HG02852 (cell line): ENCODE data around the gene C2orf68.
"Not testable (repeated sequence)": the region's sequence is repeated elsewhere in the genome, so short reads cannot be mapped to it uniquely, and the experiment has no call there.

Source experiments
- ATAC-seq: cut with Tn5 transposase; IDR thresholded peaks from one replicate; pipeline ENCODE4 v1.9.1; 2021; ENCODE audit warnings: mild to moderate bottlenecking, moderate library complexity; ENCODE audit not compliant: unreplicated experiment

Gene C2orf68

DNA sequence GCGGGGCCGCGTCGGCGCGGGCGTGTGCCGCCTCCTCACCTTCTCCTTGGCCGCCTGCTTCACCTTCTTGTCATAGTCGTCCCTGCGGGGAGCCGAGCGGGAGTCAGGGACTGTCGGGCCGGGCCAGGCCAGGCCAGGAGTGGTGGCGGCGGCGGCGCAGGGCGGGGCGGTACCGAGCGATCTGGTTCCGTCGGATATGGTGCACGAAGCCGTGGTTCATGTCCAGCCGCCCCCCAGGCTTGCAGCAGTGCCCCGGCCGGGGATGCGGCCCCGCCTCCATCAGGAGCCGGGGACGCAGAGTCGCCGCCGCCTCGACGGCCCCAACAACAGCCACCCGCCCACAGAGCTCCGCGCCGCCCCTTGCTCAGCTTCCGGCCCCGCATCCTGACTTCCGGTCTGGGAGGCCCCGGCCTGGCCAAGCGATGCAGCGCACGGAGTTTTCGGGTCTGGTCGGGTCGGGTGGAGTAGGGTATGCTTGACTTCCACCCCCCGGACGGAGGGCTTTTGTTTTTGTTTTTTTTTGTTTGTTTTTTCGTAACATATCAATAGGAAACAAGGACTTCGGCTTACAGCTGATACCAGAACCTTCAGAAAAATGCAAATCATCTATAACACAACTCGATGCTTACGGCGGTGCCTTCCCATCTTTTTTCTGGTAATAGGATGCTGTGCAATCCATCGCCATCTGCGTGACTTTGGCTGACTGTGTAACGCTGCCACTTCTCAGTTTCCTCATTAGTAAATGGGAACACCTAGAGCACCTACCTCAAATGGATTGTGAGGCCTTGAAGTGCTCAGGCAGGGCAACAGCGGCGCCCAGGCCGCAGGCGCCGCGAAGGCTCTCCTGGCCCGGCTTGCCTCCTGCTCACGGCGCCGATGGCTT lies at the start of gene C2orf68:
Gene C2orf68, minus strand, starts transcription at position 362 of the 883 bp plus-strand sequence. Its CDS starts 82 bp downstream, at position 280.
- peak; percentile 77 for ATAC-seq

GRCh38 chr2:85661139-85661858 lies 49.4 kb upstream of the C2orf68 start:
- no peak for ATAC-seq

- no peak for ATAC-seq
Observed at GRCh38 chr2:85660725-85661124, 48.9 kb upstream of the C2orf68 start.

GRCh38 chr2:85660301-85660700 lies 48.4 kb upstream of the C2orf68 start:
- not testable (repeated sequence) for ATAC-seq

GRCh38 chr2:85659324-85659981 lies 47.6 kb upstream of the C2orf68 start:
- no peak for ATAC-seq

DNA sequence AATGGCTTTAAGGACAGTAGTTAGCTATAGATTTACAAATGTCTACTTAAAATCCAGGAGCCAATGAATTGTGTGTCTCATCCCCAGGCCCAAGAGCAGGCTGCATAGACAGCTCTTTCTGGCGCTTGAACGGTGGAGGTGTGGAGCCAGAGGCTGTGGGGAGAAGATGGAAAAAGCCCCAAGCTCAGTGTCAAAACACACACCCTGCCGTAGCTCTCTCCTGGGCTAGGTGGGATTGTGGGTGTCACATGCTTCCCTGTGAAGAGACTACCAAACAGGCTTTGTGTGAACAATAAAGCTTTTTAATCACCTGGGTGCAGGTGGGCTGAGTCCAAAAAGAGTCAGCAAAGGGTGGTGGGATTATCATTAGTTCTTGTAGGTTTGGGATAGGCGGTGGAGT lies 45.5 kb upstream of the C2orf68 start:
- ATAC-seq, result not testable (repeated sequence)

DNA sequence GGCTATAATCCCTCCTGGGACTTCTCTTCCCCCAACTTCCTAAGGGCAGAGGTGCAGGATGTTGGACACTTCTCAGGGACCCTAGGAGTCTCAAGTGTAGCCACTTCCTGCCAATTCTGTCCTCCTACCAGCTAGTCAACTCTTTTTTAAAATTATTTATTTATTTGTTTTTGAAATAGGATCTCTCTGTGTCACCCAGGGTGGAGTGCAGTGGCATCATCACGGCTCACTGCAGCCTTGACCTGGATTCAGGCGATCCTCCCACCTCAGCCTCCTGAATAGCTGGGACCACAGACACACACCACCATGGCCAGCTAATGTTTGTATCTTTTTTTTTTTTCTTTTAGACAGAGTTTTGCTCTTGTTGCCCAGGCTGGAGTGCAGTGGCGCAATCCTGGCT lies 44.6 kb upstream of the C2orf68 start:
- ATAC-seq, result no peak

- no peak for ATAC-seq
Observed at GRCh38 chr2:85655961-85656417, 44.1 kb upstream of the C2orf68 start.

DNA sequence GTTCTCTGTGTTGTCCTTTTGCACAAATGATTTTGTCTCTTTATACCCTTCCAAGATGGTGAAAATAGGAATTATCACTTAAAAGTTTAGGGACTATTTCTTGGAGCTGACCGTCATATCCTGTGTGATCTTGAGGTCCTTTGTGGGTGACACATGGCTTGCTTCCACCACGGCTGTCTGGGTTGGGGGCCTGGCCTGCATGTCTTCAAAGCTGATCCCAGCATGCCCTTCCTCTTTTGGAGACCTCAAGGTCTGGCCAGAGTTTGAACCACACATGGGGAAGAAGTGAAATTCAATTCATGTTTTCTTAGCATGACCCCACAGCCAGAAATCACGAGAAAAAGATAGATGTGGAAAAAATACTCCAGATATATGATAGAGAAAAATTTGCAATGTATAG lies 42.1 kb upstream of the C2orf68 start:
- no peak for ATAC-seq

DNA sequence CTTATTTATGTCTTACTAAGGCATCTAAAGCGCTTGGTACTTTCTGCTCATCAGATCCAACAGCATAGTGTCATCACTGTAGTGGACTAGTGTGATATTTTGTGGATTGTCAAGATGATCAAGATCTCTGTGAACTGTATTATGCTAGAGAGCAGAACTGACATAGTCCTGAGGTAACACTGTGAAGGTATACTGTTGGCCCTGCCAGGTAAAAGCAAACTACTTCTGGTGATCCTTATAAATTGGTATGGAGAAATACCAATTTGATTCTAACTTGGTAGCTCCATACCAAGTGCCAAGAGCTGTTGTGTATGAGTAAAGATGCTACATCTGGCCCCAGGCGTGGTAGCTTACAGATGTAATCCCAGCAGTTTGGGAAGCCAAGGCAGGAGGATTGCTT lies 40.2 kb upstream of the C2orf68 start:
- no peak for ATAC-seq

- ATAC-seq, result no peak
Observed at GRCh38 chr2:85651097-85651496, 39.2 kb upstream of the C2orf68 start.

DNA sequence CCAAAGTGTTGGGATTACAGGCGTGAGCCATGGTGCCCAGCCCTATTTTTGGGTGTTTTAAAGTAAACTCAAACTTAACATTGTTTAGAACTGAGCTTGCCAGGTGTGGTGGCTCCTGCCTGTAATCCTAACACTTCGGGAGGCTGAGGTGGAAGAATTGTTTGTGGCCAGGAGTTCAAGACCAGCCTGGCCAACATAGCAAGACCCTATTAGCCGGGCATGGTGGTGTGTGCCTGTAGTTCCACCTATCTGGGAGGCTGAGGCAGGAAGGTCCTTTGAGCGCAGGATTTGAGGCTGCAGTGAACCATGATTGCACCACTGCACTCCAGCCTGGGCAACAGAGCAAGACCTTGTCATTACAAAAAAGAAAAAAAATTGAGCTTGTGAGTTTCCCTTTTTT lies 38.6 kb upstream of the C2orf68 start:
- ATAC-seq, result no peak

GRCh38 chr2:85649201-85650190 lies 37.6 kb upstream of the C2orf68 start:
- ATAC-seq, result no peak

DNA sequence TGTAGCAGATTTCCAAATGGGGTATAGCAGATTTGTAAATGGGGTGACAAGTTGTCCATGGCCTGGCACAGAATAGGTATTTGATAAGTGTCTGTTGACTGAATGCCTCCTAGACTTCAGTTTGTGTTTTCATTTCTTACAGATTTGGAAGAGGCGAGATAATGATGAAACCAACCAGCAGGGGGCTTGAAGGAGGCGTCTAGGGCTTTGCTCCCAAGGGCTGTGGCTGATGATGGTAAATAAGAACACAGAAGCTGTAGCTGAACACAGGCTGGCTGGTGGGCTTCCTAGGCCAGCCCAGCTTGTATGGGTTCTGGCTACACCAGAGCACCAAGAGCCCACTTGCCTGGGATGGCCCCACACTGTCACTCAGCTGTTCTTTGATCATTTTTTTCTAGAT lies 36.8 kb upstream of the C2orf68 start:
- ATAC-seq, result no peak

- peak; percentile 80 for ATAC-seq
Observed at GRCh38 chr2:85647823-85648526, 36.1 kb upstream of the C2orf68 start.

- ATAC-seq, result no peak
Observed at GRCh38 chr2:85646166-85646565, 34.3 kb upstream of the C2orf68 start.

- ATAC-seq, result no peak
Observed at GRCh38 chr2:85644909-85645308, 33.0 kb upstream of the C2orf68 start.

GRCh38 chr2:85642725-85643124 lies 30.9 kb upstream of the C2orf68 start:
- peak; percentile 90 for ATAC-seq

GRCh38 chr2:85635636-85636035 lies 23.8 kb upstream of the C2orf68 start:
- no peak for ATAC-seq

DNA sequence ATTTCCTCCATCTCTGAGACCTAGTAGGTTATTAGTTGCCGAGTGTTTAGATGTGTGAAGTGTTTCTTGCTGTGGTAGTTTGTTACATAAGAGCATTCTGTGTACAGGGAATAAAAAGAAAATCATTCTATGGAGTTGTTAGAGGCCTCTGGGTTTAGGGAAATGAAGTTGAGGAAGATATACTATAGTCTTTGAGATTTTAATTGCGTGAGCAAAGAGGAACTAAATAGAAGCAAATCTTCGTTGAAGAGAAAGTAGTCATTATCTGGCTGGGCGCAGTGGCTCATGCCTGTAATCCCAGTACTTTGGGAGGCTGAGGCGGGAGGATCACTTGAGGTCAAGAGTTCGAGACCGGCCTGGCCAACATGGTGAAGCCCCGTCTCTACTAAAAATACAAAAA lies 23.1 kb upstream of the C2orf68 start:
- ATAC-seq, result no peak
